Endothelial cell of umbilical vein (primary cell): ENCODE data around the gene ANKDD1B. TPM values are rescaled to one million over a fixed set of nuclear protein-coding genes. Genes with fewer than 3 reads are reported as not detected.

Experiments
- BruUV-seq: library from RNA; stranded (reverse); fragments of 400-500 nt; replicated peaks from 2 replicates; lab custom pipeline; 2021; lab: Mats Ljungman, UMichigan
- CTCF ChIA-PET: fragments of 300-600, 350-600 bp; sonication (Branson Sonifier 250); formaldehyde crosslinking; loops from one replicate; lab custom pipeline; 2021; ENCODE audit warnings: antibody characterized with exemption, inconsistent platforms; lab: Charles Lee
- POLR2A ChIA-PET: fragments of 300-600, 350-600 bp; sonication (Branson Sonifier 250); formaldehyde crosslinking; loops from one replicate; lab custom pipeline; 2021; ENCODE audit warnings: antibody characterized with exemption, inconsistent platforms; lab: Charles Lee
- DNase-seq: peaks from one replicate; pipeline ENCODE4 v3.0.0-alpha.2; 2011; ENCODE audit warnings: low read depth, low spot score
- FAIRE-seq: peaks from 2 replicates; lab custom pipeline; 2011; peaks lifted over from hg19 to GRCh38; lab: Jason Lieb, UNC
- H2AFZ ChIP-seq: 2 replicates; pipeline ENCODE4 v1.6.0; 2012; ENCODE audit warnings: low read depth, low read length, control low read depth, inconsistent platforms
- H3K27ac ChIP-seq: 2 replicates; pipeline ENCODE4 v1.5.1; 2011; ENCODE audit warnings: low read depth, mild to moderate bottlenecking, control low read depth, low read length, moderate library complexity; ENCODE audit not compliant: insufficient read depth
- H3K27me3 ChIP-seq, 2 experiments: 2 replicates each; pipeline versions ENCODE4 v1.6.0 to v1.6.1; 2011; ENCODE audit warnings: low read length in 2 of 2, mixed read lengths in 1 of 2; ENCODE audit not compliant: control insufficient read depth in 2 of 2, insufficient read depth in 2 of 2
- H3K36me3 ChIP-seq, 2 experiments: 2 replicates in 1 of 2; 3 replicates in 1 of 2; pipeline ENCODE4 v1.5.1; 2011; ENCODE audit warnings: low read length in 2 of 2, mild to moderate bottlenecking in 1 of 2, moderate library complexity in 1 of 2; ENCODE audit not compliant: control insufficient read depth in 2 of 2, insufficient read depth in 2 of 2; ENCODE audit errors: extremely low read depth in 1 of 2
- H3K4me1 ChIP-seq: 3 replicates; pipeline ENCODE4 v1.5.1; 2011; ENCODE audit warnings: mild to moderate bottlenecking, low read length; ENCODE audit not compliant: control insufficient read depth, insufficient read depth; ENCODE audit errors: extremely low read depth
- H3K4me2 ChIP-seq: 2 replicates; pipeline ENCODE4 v1.6.1; 2011; ENCODE audit warnings: low read length, control low read depth, mixed read lengths; ENCODE audit not compliant: insufficient read depth
- H3K4me3 ChIP-seq, 3 experiments: fragments of 200-600 bp in 1 of 3; sonication (generic), shearing (Covaris generic) in 1 of 3; replicated peaks in 1 of 3; 2 replicates each; pipeline ENCODE4 v1.5.1; 2011 to 2016; ENCODE audit warnings: control low read depth in 3 of 3, low read length in 3 of 3, mild to moderate bottlenecking in 2 of 3, inconsistent platforms in 1 of 3, low read depth in 1 of 3, moderate library complexity in 1 of 3; ENCODE audit not compliant: insufficient read depth in 1 of 3
- H3K79me2 ChIP-seq: 2 replicates; pipeline ENCODE4 v1.6.0; 2012; ENCODE audit warnings: low read length, inconsistent platforms; ENCODE audit not compliant: control insufficient read depth, insufficient read depth
- H3K9ac ChIP-seq: replicated peaks from 2 replicates; pipeline ENCODE3; 2011; ENCODE audit warnings: low read length, control low read depth; ENCODE audit not compliant: insufficient read depth; ENCODE audit errors: extremely low read depth
- H3K9me1 ChIP-seq: replicated peaks from 3 replicates; pipeline ENCODE4 v1.6.0; 2011; ENCODE audit warnings: mild to moderate bottlenecking, low read length; ENCODE audit not compliant: control insufficient read depth, insufficient read depth; ENCODE audit errors: extremely low read depth
- H3K9me3 ChIP-seq: replicated peaks from 2 replicates; pipeline ENCODE4 v1.5.1; 2012; ENCODE audit warnings: low read length, inconsistent platforms; ENCODE audit not compliant: control insufficient read depth, insufficient read depth
- H4K20me1 ChIP-seq: replicated peaks from 2 replicates; pipeline ENCODE3; 2011; ENCODE audit warnings: mild to moderate bottlenecking, low read length; ENCODE audit not compliant: control insufficient read depth, insufficient read depth; ENCODE audit errors: extremely low read depth
- CTCF ChIP-seq, 2 donors: IDR thresholded peaks; 1 replicate in 1 of 2; 2 replicates in 1 of 2; pipeline ENCODE4 v1.5.1; 2011; ENCODE audit warnings: low read length in 2 of 2, mild to moderate bottlenecking in 2 of 2, moderate library complexity in 2 of 2, control low read depth in 1 of 2, inconsistent platforms in 1 of 2, low read depth in 1 of 2; ENCODE audit not compliant: insufficient read depth in 1 of 2; ENCODE audit errors: extremely low read depth in 1 of 2
- EZH2 ChIP-seq: IDR thresholded peaks from 2 replicates; pipeline ENCODE4 v1.6.1; 2012; ENCODE audit warnings: borderline replicate concordance, low read depth, mild to moderate bottlenecking, moderate library complexity, low read length, inconsistent platforms; ENCODE audit not compliant: severe bottlenecking
- FOS ChIP-seq: IDR thresholded peaks from 2 replicates; pipeline ENCODE4 v1.6.1; 2011; ENCODE audit warnings: mild to moderate bottlenecking, low read length, moderate library complexity, borderline replicate concordance; ENCODE audit not compliant: insufficient read depth
- GATA2 ChIP-seq: IDR thresholded peaks from 2 replicates; pipeline ENCODE4 v1.7.0; 2011; ENCODE audit warnings: low read depth, mild to moderate bottlenecking, moderate library complexity, mixed read lengths, low read length; ENCODE audit not compliant: insufficient read length, insufficient read depth
- JUN ChIP-seq: IDR thresholded peaks from 2 replicates; pipeline ENCODE4 v1.6.1; 2011; ENCODE audit warnings: borderline replicate concordance, low read depth; ENCODE audit not compliant: insufficient read length, insufficient read depth
- MYC ChIP-seq: IDR thresholded peaks from one replicate; pipeline ENCODE4 v1.6.1; 2011; ENCODE audit warnings: mild to moderate bottlenecking, low read depth, low read length
- POLR2A ChIP-seq: IDR thresholded peaks from 2 replicates; pipeline ENCODE4 v1.6.1; 2012; ENCODE audit warnings: low read depth, mild to moderate bottlenecking, control low read depth, low read length
- POLR2AphosphoS5 ChIP-seq: IDR thresholded peaks from 2 replicates; pipeline ENCODE4 v1.6.1; 2012; ENCODE audit warnings: low read depth, mild to moderate bottlenecking, control low read depth, low read length, moderate library complexity; ENCODE audit not compliant: insufficient read depth
- dilution Hi-C: fragments of 300-500 bp; cut with MboI; formaldehyde crosslinking; loops from one replicate; pipeline ENCODE4 v1.15.0; 2019; ENCODE audit warnings: low sequenced_read_pairs; ENCODE audit not compliant: extremely low pct_ligation_motif_present
- intact Hi-C: fragments of 100-400 bp; cut with micrococcal nuclease; formaldehyde crosslinking; loops from one replicate; pipeline ENCODE4 v1.10.0; 2022
- polyA plus RNA-seq, 4 experiments: library from polyadenylated mRNA; depleted of rRNA in 3 of 4; stranded (reverse) in 3 of 4; unstranded in 1 of 4; fragments of >200 nt; gene quantifications; 2 replicates each; pipeline versions ENCODE4 v1.2.1 to v1.2.3, GENCODE V29; 2011 to 2012; ENCODE audit warnings: missing spikeins in 1 of 4
- total RNA-seq: library from RNA; stranded (reverse); gene quantifications from 2 replicates; pipeline ENCODE4 v1.2.3, GENCODE V29; 2021
- TF ChIP-seq, protein P1 (sequence below): IDR thresholded peaks from 2 replicates; pipeline ENCODE4 v1.6.1; 2011; ENCODE audit not compliant: insufficient read depth, insufficient read length

Gene ANKDD1B
- total and polyA plus RNA-seq, 2 donors (not counting 3 experiments of a cell fraction or from before 2014, with no cell fraction given): 0.15 to 0.71 TPM

GRCh38 chr5:75612901-75613300, 1.6 kb downstream of the ANKDD1B start:
- no peaks in the 10 kb centered on the region for H3K36me3 ChIP-seq
- ChIA-PET CTCF (interaction anchor here (1.3 kb wide), 1 partner anchor 68 kb away, joined by 3 read pairs; no protein-coding TSS in a partner anchor), POLR2A (no interaction called here)
- H4K20me1 ChIP-seq: no peaks in the 10 kb centered on the region
- no peak overlapping the region for H2AFZ ChIP-seq
- H3K9me1 ChIP-seq: no peaks in the 10 kb centered on the region
- intact Hi-C loops: no loop called here
- peaks cover 11% of the 10 kb centered on the region for H3K4me1 ChIP-seq
- no peak for FAIRE-seq
- H3K9me3 ChIP-seq: no peaks in the 10 kb centered on the region
- TF ChIP-seq POLR2A (no peak), EZH2 (no peak), POLR2AphosphoS5 (no peak), CTCF (IDR thresholded peaks at IDR 0.05; ENCODE audit: extremely low read depth in 1 of 2, insufficient read depth in 1 of 2, low read depth in 1 of 2, low read length in 2 of 2) (no peak), JUN (no peak), FOS (no peak), MYC (no peak), GATA2 (no peak)
- TF ChIP-seq, protein P1, sequence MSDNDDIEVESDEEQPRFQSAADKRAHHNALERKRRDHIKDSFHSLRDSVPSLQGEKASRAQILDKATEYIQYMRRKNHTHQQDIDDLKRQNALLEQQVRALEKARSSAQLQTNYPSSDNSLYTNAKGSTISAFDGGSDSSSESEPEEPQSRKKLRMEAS: no peak
- no peaks in the 10 kb centered on the region for H3K27me3 ChIP-seq
- no peak overlapping the region for H3K9ac ChIP-seq
- no TSS peak for BruUV-seq
- dilution Hi-C loops: no loop called here
- no peak overlapping the region for H3K4me3 ChIP-seq
- no peak overlapping the region for H3K4me2 ChIP-seq
- no peaks in the 10 kb centered on the region for H3K79me2 ChIP-seq
- no peak overlapping the region for H3K27ac ChIP-seq
- DNase-seq: no peak
